ENCODE data around the gene SDCCAG8.

The SDCCAG8 gene

GRCh38 chr1:243465738-243466137 lies 209.9 kb downstream of the SDCCAG8 start:
- DNase-seq, result no peak

GRCh38 chr1:243469497-243469896 lies 213.7 kb downstream of the SDCCAG8 start:
- no peak for DNase-seq

DNA sequence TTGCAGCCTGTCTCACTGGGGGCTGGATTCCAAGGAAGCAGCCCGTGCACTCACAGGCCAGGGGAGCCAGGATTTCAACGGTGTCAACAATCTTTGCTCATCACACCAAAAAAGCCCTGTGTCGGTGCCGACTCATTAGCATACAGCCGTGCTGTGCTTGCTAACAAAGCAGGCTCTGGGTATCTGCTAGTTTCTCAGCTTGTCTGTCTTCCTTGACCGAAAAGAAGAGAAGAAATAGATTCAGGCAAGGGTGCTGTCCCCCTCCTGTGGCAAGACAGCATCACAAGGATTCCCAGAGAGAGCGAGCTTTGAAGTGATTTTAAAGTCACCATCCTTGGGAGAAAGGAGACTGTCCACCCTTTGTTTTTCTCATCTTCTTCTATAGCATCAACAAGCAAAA lies 214.7 kb downstream of the SDCCAG8 start:
- no peak for DNase-seq

DNA sequence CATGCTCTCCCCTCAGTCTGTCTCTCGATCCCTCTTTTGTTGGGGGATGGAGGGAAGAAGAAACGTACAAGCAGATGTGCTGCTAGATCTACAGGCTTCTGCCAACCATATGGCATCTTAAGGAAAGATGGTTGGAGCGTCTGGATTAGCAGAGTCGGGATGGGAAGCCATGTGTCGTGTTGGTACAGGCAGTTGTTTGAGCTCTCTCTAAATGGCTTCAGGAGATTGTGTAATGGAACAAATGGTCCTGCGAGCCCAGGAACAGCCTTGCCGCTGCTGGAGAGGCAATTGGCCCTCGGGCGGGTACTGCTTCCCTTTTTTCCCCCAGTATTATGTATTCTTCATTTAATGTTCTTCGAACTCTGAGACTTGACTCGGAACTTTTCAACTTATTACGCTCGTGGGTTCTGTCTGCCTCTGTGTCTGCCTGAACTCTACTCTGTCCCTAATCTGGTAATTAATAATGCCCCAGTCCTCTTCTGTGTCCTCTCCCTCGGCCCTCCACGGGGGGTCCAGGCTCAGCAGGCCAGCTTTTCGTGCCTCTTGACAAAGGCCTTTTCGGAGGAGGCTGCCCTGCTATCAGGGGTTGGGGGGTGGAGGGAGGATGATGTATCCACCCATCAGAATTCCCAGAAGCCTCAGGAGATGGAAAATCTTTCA lies 215.3 kb downstream of the SDCCAG8 start:
- no peak for DNase-seq

DNA sequence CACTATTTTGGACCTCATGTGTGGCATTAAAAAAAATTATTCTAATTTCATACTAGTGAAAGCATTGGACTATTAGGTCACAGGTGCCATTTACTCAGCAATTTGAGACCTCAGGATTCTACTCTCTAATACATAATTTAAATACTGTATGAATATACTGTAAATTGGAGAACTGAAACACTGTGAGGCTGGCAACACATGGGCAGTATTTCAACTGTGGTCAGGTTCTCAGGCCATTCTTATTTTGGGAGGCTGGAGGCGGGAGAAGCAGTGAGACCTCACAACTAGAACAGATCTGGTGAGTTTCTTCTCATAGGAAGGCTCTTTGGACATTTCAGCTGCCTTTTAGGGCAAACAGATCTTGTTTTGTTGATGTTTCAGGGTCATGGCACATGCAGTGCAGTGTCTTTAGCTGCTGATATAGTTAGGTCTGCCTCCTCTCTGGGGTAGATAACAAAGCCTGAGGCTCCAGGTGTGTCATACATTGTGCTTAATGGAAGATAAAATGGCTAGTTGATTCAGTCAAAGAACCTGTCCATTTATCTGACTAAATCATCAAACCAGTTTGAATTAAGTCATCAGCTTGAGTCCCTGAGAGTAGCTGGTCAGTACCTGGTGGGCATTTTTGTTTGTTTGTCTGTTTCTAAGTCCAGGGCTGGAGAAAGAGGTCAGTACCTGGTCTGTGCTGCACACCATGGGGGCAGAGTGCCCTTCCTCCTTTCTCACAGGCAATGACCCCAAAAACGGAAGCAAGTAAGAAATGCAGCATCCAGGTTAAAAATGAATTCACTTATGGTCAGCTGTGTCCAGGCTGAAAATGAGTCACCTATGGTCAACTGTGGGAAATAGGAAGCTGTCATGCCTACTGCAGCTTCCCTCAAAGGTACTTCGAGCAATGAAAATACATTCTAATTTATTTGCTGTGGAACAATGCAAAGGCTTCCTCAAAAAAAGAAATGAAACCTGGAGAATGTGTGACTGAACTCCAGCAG lies 216.2 kb downstream of the SDCCAG8 start:
- no peak for DNase-seq

- DNase-seq, result no peak
Measured at GRCh38 chr1:243473227-243474135, 217.6 kb downstream of the SDCCAG8 start.

DNA sequence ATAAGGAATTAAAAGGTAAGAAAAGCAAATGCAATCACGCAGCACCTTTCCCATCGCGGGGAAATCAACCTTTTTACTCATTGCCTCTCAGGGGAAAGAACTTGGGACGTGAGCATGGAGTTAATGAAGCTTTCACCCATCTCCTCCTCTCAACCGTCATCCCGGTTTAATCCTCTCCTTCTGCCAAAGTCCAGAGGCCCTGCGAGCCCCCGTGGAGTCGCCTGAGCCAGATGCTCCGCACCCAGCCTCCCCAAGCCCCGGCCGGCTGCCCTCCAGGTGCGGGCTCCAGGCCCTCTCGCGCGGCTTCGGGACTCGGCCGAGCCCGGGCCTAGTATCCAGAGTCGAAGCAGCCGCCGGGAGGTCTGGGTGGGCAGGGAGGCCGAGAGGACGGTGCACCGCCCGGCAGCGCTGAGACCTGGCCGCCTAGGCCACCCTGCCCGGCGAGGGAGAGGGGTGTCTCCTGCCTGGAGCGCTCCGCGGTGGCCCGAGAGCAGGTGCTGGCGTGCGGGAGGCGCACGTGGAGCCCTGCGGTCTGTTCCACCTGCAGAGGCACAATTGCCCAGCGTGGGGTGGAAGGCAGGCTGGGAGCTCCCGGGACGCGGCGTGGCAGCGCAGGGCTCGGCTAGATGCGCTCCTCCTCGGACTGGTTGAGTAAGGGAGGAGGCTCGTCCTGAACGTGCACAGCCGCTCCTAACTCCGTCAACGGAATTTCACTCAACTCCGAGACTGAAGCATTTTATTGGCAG lies 218.5 kb downstream of the SDCCAG8 start:
- no peak for DNase-seq

DNA sequence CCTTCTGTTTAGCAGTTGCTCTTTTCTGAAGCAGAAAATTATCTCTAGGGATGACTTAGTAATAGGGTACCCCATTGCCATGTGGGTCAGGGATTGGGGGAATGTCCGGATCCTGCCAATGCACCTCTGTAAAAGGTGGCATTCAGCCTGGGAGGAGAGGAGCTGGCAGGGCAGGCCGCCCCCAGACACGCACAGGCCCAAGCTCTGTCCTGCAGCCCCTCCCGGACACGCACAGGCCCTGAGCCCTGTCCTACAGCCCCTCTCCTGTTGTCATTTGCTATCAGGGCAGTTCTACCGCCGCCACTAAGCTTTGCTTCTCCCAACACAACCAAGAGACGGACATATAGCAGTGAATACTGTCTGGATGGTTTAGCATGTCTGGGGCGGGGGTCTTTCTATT lies 219.1 kb downstream of the SDCCAG8 start:
- DNase-seq, result no peak

- DNase-seq, result no peak
Measured at GRCh38 chr1:243475966-243476365, 220.1 kb downstream of the SDCCAG8 start.

- DNase-seq, result no peak
Measured at GRCh38 chr1:243477731-243478290, 222.0 kb downstream of the SDCCAG8 start.

DNA sequence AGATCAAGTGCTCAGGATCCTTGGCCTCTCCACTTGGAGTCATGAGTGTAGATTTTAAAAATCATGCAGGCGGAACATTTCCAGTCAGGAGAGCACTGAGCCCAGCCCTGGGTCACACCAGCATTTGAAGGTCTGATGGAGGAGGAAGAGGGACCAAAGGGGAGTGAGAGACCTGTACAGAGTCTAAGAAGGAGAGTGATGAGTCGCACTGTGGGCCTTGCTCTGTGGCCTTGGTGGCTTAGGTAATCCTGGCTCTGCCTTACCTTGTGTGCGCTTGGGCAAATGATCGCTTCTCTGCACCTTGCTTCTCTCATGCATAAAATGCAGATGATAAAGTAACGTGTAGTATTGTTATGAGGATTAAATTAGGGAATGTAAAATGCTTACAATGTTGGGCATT lies 225.3 kb downstream of the SDCCAG8 start:
- no peak for DNase-seq

- no peak for DNase-seq
Measured at GRCh38 chr1:243482141-243483022, 226.5 kb downstream of the SDCCAG8 start.

- DNase-seq, result no peak
Measured at GRCh38 chr1:243483071-243483771, 227.4 kb downstream of the SDCCAG8 start.

- DNase-seq, result no peak
Measured at GRCh38 chr1:243483952-243484351, 228.1 kb downstream of the SDCCAG8 start.

GRCh38 chr1:243487036-243487648 lies 231.3 kb downstream of the SDCCAG8 start:
- DNase-seq, result no peak

- DNase-seq, result no peak
Measured at GRCh38 chr1:243487649-243488227, 231.9 kb downstream of the SDCCAG8 start.

DNA sequence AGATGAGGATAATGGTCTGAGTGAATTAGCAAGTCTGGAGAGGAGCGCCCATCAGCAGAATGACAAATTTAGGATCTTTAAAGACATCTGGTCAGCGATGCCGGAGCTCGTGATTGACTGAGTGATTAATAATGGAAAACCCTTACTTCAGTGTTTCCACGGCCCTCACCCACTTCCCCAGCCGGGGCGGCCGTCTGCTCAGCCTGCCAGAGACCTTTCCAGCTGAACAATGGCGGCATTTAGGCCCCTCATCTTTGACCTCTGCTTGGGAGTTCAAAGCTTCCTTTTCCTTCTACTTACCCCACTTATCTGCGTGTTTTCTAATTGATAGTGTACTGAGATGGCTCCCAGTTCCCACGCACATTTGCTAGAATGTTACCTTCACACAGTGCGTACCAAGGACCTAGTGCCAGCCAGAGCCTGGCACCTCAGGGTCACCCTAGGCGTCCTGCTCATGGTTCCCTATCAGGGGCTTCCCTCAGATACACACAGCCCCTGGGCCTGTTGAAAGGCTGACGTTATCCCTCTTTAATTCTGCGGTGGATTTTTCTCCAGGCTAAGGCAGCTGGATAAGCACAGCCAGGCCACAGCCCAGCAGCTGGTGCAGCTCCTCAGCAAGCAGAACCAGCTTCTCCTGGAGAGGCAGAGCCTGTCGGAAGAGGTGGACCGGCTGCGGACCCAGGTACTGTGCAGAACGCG lies 232.8 kb downstream of the SDCCAG8 start:
- no peak for DNase-seq

- no peak for DNase-seq
Measured at GRCh38 chr1:243489158-243489527, 233.3 kb downstream of the SDCCAG8 start.
